HepG2 (cell line): ENCODE results near the gene RFX2.

Experiments used
- JUN ChIP-seq: sonication (generic); formaldehyde crosslinking; IDR thresholded peaks from 2 replicates; pipeline ENCODE4 v1.4.0; 2020; ENCODE audit warnings: mild to moderate bottlenecking, missing genetic modification reagents
- MTA1 ChIP-seq: sonication (generic); formaldehyde crosslinking; IDR thresholded peaks from 2 replicates; pipeline ENCODE4 v1.4.0; 2020; ENCODE audit warnings: missing genetic modification reagents, mild to moderate bottlenecking, borderline replicate concordance
- ZNF274 ChIP-seq: sonication (generic); formaldehyde crosslinking; IDR thresholded peaks from 2 replicates; pipeline ENCODE4 v1.5.1; 2020; ENCODE audit warnings: mild to moderate bottlenecking, missing genetic modification reagents
- TF ChIP-seq, protein P1 (sequence below): sonication (generic); formaldehyde crosslinking; IDR thresholded peaks from 2 replicates; pipeline ENCODE4 v1.5.0; 2020; ENCODE audit warnings: mild to moderate bottlenecking, missing genetic modification reagents, moderate library complexity
- TF ChIP-seq, protein P2 (sequence below): sonication (generic); formaldehyde crosslinking; conservative IDR thresholded peaks from 2 replicates; pipeline ENCODE4 v1.4.0; 2020; ENCODE audit warnings: mild to moderate bottlenecking, missing genetic modification reagents, moderate library complexity

DNA sequence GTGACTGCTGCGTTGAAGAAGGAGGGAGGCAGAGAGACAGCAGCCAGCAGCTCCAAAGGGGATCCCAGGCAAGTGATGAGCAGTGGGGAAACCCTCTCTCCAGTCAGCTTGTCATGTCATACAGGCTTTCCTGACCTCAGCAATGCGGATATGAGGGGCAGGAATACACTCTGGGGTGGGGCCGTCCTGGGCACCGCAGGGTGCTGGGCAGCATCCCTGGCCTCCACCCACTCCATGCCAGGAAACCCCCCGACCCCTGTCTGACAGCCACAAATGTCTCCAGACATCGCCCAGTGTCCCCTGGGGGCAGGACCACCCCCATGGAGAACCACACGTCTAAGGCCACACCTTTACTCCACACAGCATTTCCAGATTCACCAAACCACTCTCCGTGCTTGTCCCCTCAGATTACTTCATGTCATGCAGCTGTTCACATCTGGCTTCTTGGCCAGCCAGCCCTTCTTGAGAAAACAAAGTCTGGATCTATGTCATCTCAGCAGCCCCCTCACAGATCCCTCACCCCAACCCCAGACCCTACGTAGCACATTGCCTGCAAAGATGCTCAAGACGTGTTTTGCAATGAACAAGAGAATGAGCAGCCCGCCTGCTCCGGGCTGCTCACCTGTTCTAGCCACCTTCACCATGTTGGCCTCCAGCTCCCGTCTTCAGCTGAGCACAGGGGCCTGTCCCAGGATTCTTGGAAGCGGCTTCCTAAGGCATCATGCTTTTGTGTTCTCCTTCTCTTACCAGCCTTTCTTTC, 46.5 kb downstream of the RFX2 start:
- TF ChIP-seq, protein P1, sequence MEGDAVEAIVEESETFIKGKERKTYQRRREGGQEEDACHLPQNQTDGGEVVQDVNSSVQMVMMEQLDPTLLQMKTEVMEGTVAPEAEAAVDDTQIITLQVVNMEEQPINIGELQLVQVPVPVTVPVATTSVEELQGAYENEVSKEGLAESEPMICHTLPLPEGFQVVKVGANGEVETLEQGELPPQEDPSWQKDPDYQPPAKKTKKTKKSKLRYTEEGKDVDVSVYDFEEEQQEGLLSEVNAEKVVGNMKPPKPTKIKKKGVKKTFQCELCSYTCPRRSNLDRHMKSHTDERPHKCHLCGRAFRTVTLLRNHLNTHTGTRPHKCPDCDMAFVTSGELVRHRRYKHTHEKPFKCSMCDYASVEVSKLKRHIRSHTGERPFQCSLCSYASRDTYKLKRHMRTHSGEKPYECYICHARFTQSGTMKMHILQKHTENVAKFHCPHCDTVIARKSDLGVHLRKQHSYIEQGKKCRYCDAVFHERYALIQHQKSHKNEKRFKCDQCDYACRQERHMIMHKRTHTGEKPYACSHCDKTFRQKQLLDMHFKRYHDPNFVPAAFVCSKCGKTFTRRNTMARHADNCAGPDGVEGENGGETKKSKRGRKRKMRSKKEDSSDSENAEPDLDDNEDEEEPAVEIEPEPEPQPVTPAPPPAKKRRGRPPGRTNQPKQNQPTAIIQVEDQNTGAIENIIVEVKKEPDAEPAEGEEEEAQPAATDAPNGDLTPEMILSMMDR (CRISPR knock-in tag), result no peak
- TF ChIP-seq MTA1 (CRISPR knock-in tag) (no peak), ZNF274 (CRISPR knock-in tag) (no peak), JUN (no peak)
- TF ChIP-seq, protein P2, sequence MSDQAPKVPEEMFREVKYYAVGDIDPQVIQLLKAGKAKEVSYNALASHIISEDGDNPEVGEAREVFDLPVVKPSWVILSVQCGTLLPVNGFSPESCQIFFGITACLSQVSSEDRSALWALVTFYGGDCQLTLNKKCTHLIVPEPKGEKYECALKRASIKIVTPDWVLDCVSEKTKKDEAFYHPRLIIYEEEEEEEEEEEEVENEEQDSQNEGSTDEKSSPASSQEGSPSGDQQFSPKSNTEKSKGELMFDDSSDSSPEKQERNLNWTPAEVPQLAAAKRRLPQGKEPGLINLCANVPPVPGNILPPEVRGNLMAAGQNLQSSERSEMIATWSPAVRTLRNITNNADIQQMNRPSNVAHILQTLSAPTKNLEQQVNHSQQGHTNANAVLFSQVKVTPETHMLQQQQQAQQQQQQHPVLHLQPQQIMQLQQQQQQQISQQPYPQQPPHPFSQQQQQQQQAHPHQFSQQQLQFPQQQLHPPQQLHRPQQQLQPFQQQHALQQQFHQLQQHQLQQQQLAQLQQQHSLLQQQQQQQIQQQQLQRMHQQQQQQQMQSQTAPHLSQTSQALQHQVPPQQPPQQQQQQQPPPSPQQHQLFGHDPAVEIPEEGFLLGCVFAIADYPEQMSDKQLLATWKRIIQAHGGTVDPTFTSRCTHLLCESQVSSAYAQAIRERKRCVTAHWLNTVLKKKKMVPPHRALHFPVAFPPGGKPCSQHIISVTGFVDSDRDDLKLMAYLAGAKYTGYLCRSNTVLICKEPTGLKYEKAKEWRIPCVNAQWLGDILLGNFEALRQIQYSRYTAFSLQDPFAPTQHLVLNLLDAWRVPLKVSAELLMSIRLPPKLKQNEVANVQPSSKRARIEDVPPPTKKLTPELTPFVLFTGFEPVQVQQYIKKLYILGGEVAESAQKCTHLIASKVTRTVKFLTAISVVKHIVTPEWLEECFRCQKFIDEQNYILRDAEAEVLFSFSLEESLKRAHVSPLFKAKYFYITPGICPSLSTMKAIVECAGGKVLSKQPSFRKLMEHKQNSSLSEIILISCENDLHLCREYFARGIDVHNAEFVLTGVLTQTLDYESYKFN (CRISPR knock-in tag), result no peak
